Breast epithelium (tissue), 4 donors: ENCODE data around the gene RAB6D. TPM values are rescaled to one million over a fixed set of nuclear protein-coding genes. Genes with fewer than 3 reads are reported as not detected.
"Not testable (repeated sequence)": the region's sequence is repeated elsewhere in the genome, so short reads cannot be mapped to it uniquely, and the experiment has no call there.

ENCODE experiments used
- DNase-seq, 2 donors: peaks; one replicate each; pipeline ENCODE4 v3.0.0-alpha.2; 2019; ENCODE audit warnings: low spot score in 2 of 2
- H3K27ac ChIP-seq, 2 donors: fragments of 200-600 bp; sonication (generic) in 1 of 2; one replicate each; pipeline ENCODE4 v1.5.1; 2016 to 2019; ENCODE audit warnings: mild to moderate bottlenecking in 1 of 2
- H3K27me3 ChIP-seq, 2 donors: fragments of 200-600 bp; sonication (generic) in 1 of 2; one replicate each; pipeline versions ENCODE4 v1.5.1 to v1.6.0; 2017 to 2019; ENCODE audit warnings: control low read depth in 1 of 2, mild to moderate bottlenecking in 1 of 2
- H3K36me3 ChIP-seq: fragments of 200-600 bp; one replicate; pipeline ENCODE4 v1.5.1; 2019
- H3K4me1 ChIP-seq, 2 donors: fragments of 200-600 bp; sonication (generic); one replicate each; pipeline ENCODE4 v1.5.1; 2016 to 2019; ENCODE audit warnings: control low read depth in 1 of 2
- H3K4me3 ChIP-seq, 3 donors: fragments of 200-600 bp; sonication (generic); 1 replicate in 2 of 3; 2 replicates in 1 of 3; pipeline ENCODE4 v1.5.1; 2016 to 2019; ENCODE audit warnings: mild to moderate bottlenecking in 3 of 3, moderate library complexity in 2 of 3
- H3K9me3 ChIP-seq, 2 donors: fragments of 200-600 bp; sonication (generic) in 1 of 2; one replicate each; pipeline ENCODE4 v1.5.1; 2016 to 2019; ENCODE audit warnings: control low read depth in 1 of 2
- POLR2A ChIP-seq: fragments of 450-650 bp; IDR thresholded peaks from one replicate; pipeline ENCODE4 v1.6.1; 2016; ENCODE audit warnings: antibody characterized with exemption, mild to moderate bottlenecking, moderate library complexity
- POLR2AphosphoS5 ChIP-seq, 3 donors: sonication (generic); formaldehyde crosslinking; IDR thresholded peaks; one replicate each; pipeline ENCODE4 v1.6.1; 2017; ENCODE audit warnings: antibody characterized with exemption in 3 of 3
- intact Hi-C: fragments of 100-400 bp; cut with DNase I; formaldehyde crosslinking; loops from one replicate; pipeline ENCODE4 v1.15.1; 2023; ENCODE audit warnings: low total_unique reads
- total RNA-seq, 3 donors: library from RNA; depleted of rRNA; stranded (reverse); fragments of >200 nt; gene quantifications; one replicate each; pipeline ENCODE4 v1.1.0, GENCODE V29; 2016
- TF ChIP-seq, protein P1 (sequence below), 3 donors: fragments of 450-650 bp; IDR thresholded peaks; one replicate each; pipeline ENCODE4 v1.5.1; 2016 to 2017; ENCODE audit warnings: antibody characterized with exemption in 3 of 3, mild to moderate bottlenecking in 3 of 3, moderate library complexity in 3 of 3

RAB6D gene
- total RNA-seq, 3 donors from 2014 or later = not detected

DNA sequence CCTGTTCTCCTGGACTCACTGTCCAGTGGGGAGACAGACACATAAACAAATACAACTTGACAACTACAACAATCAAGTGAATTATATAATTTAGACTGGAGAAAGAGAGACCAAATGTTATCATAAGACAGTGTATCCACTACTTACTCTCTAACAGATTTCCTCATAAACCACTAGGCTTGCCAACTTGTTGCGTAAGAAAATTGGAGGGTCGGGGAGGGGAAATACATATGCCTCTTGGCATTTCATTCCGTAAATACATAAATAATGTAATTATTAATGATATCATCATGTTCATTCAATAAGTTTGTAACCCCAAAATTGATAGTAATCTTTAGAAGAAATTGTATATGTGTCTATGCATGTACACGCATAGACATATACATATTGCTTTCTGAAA is 14.9 kb downstream of the RAB6D start:
- Histone ChIP-seq H3K9me3 (no peaks in the 10 kb centered on the region), H3K36me3 (no peaks in the 10 kb centered on the region), H3K27ac (no peak overlapping the region), H3K4me1 (no peaks in the 10 kb centered on the region), H3K4me3 (no peak overlapping the region), H3K27me3 (peaks cover 0 to 4% of the 10 kb centered on the region in 2 donors)
- intact Hi-C loops = no loop called here
- TF ChIP-seq, protein P1, sequence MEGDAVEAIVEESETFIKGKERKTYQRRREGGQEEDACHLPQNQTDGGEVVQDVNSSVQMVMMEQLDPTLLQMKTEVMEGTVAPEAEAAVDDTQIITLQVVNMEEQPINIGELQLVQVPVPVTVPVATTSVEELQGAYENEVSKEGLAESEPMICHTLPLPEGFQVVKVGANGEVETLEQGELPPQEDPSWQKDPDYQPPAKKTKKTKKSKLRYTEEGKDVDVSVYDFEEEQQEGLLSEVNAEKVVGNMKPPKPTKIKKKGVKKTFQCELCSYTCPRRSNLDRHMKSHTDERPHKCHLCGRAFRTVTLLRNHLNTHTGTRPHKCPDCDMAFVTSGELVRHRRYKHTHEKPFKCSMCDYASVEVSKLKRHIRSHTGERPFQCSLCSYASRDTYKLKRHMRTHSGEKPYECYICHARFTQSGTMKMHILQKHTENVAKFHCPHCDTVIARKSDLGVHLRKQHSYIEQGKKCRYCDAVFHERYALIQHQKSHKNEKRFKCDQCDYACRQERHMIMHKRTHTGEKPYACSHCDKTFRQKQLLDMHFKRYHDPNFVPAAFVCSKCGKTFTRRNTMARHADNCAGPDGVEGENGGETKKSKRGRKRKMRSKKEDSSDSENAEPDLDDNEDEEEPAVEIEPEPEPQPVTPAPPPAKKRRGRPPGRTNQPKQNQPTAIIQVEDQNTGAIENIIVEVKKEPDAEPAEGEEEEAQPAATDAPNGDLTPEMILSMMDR (IDR thresholded peaks at IDR 0.05) = no peak
- TF ChIP-seq POLR2A = no peak
- no peak for TF ChIP-seq POLR2AphosphoS5 (IDR thresholded peaks at IDR 0.05)
- DNase-seq = no peak

DNA sequence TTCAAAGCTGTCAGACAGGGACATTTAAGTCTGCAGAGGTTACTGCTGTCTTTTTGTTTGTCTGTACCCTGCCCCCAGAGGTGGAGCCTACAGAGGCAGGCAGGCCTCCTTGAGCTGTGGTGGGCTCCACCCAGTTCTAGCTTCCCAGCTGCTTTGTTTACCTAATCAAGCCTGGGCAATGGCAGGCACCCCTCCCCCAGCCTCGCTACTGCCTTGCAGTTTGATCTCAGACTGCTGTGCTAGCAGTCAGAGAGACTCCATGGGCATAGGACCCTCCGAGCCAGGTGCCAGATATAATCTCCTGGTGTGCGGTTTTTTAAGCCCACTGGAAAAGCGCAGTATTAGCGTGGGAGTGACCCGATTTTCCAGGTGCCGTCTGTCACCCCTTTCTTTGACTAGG is 16.9 kb downstream of the RAB6D start:
- H3K27ac ChIP-seq, H3K36me3 ChIP-seq, DNase-seq, intact Hi-C loops, H3K9me3 ChIP-seq, H3K4me1 ChIP-seq, H3K27me3 ChIP-seq, H3K4me3 ChIP-seq: not testable (repeated sequence)

DNA sequence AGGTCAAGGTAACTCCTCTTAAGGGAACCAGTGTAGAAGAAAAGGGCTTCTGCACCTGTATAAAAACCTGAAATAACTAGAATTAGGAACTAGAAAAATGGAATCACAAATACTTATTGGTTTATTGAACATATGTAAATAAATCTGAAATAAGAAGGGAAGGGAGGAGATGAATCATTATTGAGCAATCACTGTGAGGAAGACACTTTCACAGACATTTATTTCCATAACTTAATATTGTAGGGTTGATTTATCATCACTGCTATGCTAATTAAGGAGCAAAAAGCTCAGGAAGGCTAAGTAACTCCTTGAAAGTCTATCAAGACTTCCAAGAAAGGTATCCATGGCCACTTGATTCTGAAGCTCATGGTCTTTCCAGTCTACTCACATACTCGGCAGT is 24.7 kb downstream of the RAB6D start:
- H3K9me3 ChIP-seq, H3K4me1 ChIP-seq, H3K27ac ChIP-seq, H3K27me3 ChIP-seq, DNase-seq, H3K36me3 ChIP-seq, intact Hi-C loops, H3K4me3 ChIP-seq: not testable (repeated sequence)

DNA sequence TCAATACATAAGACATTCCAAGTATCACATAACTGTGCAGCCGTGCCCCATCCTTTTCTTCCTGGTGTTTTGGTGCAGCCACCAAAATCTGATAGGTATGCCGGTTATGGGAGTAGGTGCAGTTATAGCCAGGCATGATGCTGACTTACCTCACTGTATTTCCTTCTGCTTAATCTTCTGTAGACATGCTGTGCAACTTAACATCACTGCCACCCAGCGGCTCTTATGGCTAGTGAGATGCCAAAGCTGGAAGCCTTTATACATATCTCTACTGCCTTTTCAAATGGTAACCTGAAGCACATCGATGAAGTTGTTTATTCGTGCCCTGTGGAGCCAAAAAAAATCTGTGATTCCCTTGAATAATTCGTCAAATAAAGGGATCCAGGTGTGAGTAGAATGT is 28.6 kb downstream of the RAB6D start:
- H3K9me3 ChIP-seq, DNase-seq, H3K27me3 ChIP-seq, H3K4me1 ChIP-seq, H3K27ac ChIP-seq, H3K4me3 ChIP-seq, intact Hi-C loops, H3K36me3 ChIP-seq: not testable (repeated sequence)

DNA sequence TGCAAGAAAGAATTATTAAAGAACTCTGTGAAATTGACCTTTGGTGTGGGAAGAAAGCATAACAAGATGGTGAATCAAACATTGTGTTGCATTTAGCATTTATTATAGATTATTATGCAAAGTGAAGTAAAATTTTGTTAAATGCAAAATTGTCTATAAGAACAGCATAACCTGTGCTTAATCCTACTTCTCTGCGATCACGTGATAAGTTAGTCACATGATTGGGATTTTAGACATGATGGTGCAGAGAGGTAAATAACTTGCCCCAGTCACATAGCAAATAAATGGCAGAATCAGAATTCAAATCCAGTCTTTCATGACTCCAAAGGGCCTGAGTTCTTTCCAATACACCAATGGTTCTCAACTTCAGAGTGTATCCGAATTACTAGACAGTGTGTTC is 31.3 kb downstream of the RAB6D start:
- H3K36me3 ChIP-seq, H3K9me3 ChIP-seq, H3K4me3 ChIP-seq, intact Hi-C loops, H3K27ac ChIP-seq, DNase-seq, H3K4me1 ChIP-seq, H3K27me3 ChIP-seq: not testable (repeated sequence)

DNA sequence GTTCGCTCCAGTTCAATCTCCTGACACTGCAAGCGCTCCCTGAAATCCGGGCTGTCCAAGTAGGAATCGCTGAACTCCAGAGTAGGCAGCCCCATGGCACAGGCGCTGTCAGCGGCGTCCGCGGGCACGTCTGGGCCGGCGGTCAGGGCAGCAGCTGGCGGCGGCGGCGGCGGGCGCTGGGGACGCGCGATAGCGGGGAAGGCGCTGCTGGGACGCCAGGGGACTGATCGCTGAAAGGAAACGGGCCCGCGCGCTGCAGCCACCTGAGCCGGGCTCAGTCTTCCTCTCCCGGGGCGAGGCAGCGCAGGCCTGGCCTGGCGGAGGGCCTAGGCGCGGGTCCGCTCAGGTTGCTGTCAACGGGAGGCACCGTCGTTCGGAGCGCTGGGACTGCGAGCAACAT is 33.0 kb downstream of the RAB6D start:
- H3K4me3 ChIP-seq, H3K4me1 ChIP-seq, intact Hi-C loops, H3K27me3 ChIP-seq, DNase-seq, H3K9me3 ChIP-seq, H3K36me3 ChIP-seq, H3K27ac ChIP-seq: not testable (repeated sequence)

DNA sequence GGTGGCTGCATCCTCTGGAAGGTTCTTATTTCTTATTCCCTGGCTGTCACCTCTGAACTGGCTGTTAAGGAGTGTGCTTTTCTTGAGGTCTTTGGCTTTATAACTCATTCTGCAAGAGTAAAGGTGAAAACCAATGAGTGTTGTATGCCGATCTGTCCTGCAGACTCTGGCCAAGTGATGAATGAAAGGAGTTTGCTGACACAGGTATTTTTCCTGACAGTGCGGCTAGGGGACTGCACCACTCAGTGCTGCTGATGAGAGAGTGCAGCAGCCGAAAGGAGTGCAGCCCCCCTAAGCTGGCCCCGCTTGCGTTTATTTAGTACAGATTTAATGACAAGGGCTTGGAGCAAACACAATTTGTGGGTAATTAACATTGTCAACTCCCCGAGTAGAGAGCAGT is 41.8 kb downstream of the RAB6D start:
- Histone ChIP-seq H3K36me3 (no peaks in the 10 kb centered on the region), H3K4me1 (no peaks in the 10 kb centered on the region), H3K27me3 (no peaks in the 10 kb centered on the region), H3K4me3 (no peak overlapping the region), H3K27ac (no peak overlapping the region), H3K9me3 (peaks cover 0 to 6% of the 10 kb centered on the region in 2 donors)
- intact Hi-C loops = no loop called here
- DNase-seq = no peak
- no peak for TF ChIP-seq POLR2A
- TF ChIP-seq, protein P1 (IDR thresholded peaks at IDR 0.05) = no peak
- no peak for TF ChIP-seq POLR2AphosphoS5 (IDR thresholded peaks at IDR 0.05)

DNA sequence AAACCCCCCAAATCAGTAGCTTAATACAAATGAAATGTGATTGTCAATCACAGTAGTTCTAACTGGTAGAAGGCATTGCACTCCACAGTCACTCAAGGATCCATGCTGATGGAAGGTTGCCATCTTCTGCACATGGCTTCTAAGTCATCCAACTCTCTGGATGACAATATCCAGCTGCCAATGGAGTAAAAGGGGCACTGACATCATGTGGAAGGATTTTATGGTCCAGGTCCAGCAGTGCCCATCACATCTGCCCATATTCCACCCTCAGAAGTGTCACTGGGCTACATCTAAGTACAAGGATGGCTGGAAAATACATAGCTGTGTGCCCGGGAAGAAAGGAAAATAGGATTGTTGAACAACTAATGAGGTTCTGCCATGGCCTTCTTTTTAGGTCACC is 42.6 kb downstream of the RAB6D start:
- intact Hi-C loops, DNase-seq, H3K27me3 ChIP-seq, H3K4me1 ChIP-seq, H3K4me3 ChIP-seq, H3K36me3 ChIP-seq, H3K9me3 ChIP-seq, H3K27ac ChIP-seq: not testable (repeated sequence)

DNA sequence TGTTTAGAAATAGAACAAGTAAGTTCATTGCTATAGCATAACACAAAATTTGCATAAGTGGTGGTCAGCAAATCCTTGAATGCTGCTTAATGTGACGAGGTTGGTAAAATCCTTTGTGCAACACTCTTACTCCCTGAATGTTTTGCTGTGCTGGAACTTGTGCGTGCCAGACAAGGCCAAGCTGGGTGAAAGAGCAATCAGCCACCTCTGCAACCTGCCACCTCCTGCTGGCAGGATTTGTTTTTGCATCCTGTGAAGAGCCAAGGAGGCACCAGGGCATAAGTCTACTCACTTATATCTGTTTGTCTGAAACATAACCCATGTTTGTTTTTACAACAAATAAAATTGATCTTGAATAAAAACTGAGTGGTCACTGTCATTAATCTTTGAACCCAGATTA is 53.0 kb downstream of the RAB6D start:
- H3K9me3 ChIP-seq, H3K27ac ChIP-seq, intact Hi-C loops, H3K4me3 ChIP-seq, H3K27me3 ChIP-seq, H3K4me1 ChIP-seq, DNase-seq, H3K36me3 ChIP-seq: not testable (repeated sequence)

Other genes starting within 250 kb of the RAB6D start
- gene POTEE, start 154.6 kb downstream of the RAB6D start, total RNA-seq = 1 to 10 TPM in 1 of 3 donors, under 1 TPM in 1, not detected in 1; 0.98 to 1.0 TPM
- not detected for gene TUBA3D, start 112.0 kb upstream of the RAB6D start, total RNA-seq
- 10 to 100 TPM; 39.8 to 50.5 (median 50.2) TPM for gene MZT2A, start 128.2 kb upstream of the RAB6D start, total RNA-seq
- 100 to 1,000 TPM in 1 of 3 donors, 10 to 100 TPM in 1, 1 to 10 TPM in 1; 8.2 to 100 (median 61.3) TPM for gene CCDC74A, start 163.7 kb upstream of the RAB6D start, total RNA-seq